BE2C (cell line): ENCODE data around the gene GOLGA1.
"Not testable (repeated sequence)": the region's sequence is repeated elsewhere in the genome, so short reads cannot be mapped to it uniquely, and the experiment has no call there.

Source experiments
- DNase-seq: peaks from one replicate; pipeline ENCODE4 v3.0.0-alpha.2; 2020
- H3K27me3 ChIP-seq: fragments of 250-450 bp; sonication (Bioruptor Pico); 2 replicates; pipeline ENCODE4 v1.5.1; 2020; ENCODE audit warnings: mild to moderate bottlenecking
- H3K36me3 ChIP-seq: fragments of 250-450 bp; sonication (Bioruptor Pico); 2 replicates; pipeline ENCODE4 v1.5.1; 2020; ENCODE audit warnings: mild to moderate bottlenecking
- H3K4me1 ChIP-seq: fragments of 250-450 bp; sonication (Bioruptor Pico); 2 replicates; pipeline ENCODE4 v1.5.1; 2020
- H3K4me3 ChIP-seq: 2 replicates; pipeline ENCODE4 v1.5.1; 2011; ENCODE audit warnings: low read depth, low read length
- H3K9me3 ChIP-seq: fragments of 250-450 bp; sonication (Bioruptor Pico); 2 replicates; pipeline ENCODE4 v1.5.1; 2020
- TF ChIP-seq, protein P1 (sequence below): IDR thresholded peaks from 2 replicates; pipeline ENCODE4 v1.5.1; 2012; ENCODE audit warnings: mild to moderate bottlenecking, low read depth, low read length

The GOLGA1 gene

DNA sequence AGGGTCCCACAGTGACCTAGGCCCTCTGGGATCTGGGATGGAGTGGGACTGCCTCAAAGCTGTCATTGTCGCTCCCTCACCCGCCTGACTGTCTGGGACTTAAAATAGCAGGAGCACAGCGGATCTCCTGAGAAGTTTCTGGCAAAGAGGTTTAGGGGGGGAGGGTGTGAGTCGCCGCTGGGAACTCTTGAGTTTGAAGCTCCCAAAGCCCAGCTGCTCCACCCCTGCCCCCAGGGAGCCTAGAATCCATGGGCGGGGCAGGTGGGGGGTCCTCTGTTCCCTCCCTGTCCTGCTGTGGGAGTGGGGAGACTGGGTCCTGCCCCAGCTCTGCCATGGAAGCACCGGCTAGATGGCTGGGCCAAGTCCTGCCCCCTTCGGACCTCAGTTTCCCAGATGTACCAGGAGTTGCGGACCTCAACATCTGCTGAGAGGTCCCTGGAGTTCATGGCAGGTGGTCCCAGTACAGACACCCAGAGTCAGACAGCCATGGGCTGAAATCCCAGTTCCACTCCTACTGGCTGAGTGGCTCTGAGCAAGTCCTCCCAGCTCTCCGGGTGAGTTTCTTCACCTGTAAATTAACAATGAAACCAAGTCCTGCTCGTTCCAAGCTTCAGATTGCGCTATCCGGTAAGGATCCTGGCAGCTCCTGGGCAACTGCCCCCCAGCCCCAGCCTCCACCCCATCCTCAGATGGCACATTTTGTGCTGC is 88.6 kb downstream of the GOLGA1 start:
- Histone ChIP-seq H3K4me3 (peak overlapping the region; percentile 48; the same call in 1 of the 2 replicates), H3K9me3 (no peaks in the 10 kb centered on the region), H3K36me3 (peaks cover 6% of the 10 kb centered on the region), H3K27me3 (no peaks in the 10 kb centered on the region; the same call in 1 of the 2 replicates), H3K4me1 (no peaks in the 10 kb centered on the region; the same call in 1 of the 2 replicates)
- DNase-seq = no peak
- TF ChIP-seq, protein P1, sequence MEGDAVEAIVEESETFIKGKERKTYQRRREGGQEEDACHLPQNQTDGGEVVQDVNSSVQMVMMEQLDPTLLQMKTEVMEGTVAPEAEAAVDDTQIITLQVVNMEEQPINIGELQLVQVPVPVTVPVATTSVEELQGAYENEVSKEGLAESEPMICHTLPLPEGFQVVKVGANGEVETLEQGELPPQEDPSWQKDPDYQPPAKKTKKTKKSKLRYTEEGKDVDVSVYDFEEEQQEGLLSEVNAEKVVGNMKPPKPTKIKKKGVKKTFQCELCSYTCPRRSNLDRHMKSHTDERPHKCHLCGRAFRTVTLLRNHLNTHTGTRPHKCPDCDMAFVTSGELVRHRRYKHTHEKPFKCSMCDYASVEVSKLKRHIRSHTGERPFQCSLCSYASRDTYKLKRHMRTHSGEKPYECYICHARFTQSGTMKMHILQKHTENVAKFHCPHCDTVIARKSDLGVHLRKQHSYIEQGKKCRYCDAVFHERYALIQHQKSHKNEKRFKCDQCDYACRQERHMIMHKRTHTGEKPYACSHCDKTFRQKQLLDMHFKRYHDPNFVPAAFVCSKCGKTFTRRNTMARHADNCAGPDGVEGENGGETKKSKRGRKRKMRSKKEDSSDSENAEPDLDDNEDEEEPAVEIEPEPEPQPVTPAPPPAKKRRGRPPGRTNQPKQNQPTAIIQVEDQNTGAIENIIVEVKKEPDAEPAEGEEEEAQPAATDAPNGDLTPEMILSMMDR = no peak

DNA sequence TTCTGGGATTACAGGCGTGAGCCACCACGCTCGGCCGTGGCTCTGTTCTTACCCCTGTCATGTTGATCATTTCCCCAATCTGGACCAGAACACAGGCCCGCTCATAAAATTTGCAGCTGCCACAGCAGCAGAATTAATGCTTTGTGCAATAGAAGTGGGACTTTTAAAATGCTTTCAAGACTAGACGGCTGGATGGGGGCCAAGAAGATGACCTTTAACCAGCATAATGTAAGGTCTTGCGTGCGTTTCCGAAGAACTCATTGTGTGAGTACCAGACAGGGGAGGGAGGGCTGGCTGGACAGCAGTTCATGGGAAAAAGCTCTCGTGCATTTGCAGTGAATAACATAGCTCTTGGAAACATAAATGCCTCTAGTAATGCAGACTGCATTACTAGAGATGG is 91.1 kb downstream of the GOLGA1 start:
- TF ChIP-seq, protein P1 = no peak
- H3K4me3 ChIP-seq = no peak overlapping the region
- H3K4me1 ChIP-seq = no peaks in the 10 kb centered on the region; the same call in 1 of the 2 replicates
- H3K27me3 ChIP-seq = no peaks in the 10 kb centered on the region; the same call in 1 of the 2 replicates
- DNase-seq = no peak
- H3K9me3 ChIP-seq = no peaks in the 10 kb centered on the region
- no peaks in the 10 kb centered on the region for H3K36me3 ChIP-seq

DNA sequence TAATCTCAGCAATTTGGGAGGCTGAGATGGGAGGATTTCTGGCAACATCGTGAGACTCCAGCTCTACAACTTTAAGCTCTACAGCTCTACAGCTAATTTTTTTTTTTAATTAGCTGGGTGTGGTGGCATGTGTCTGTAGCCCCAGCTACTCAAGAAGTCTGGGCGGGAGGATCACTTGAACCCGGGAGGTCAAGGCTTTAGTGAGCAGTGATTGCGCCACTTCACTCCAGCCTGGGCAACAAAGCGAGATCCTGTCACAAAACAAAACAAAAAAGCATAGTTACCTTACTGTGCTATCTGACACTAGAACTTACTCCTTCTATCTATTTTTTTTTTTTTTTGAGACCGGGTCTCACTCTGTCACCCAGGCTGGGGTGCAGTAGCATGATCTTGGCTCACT is 93.9 kb downstream of the GOLGA1 start:
- no peaks in the 10 kb centered on the region for H3K9me3 ChIP-seq
- no peaks in the 10 kb centered on the region for H3K27me3 ChIP-seq
- no peaks in the 10 kb centered on the region for H3K36me3 ChIP-seq
- TF ChIP-seq, protein P1 = no peak
- H3K4me3 ChIP-seq = no peak overlapping the region
- DNase-seq = no peak
- no peaks in the 10 kb centered on the region for H3K4me1 ChIP-seq

DNA sequence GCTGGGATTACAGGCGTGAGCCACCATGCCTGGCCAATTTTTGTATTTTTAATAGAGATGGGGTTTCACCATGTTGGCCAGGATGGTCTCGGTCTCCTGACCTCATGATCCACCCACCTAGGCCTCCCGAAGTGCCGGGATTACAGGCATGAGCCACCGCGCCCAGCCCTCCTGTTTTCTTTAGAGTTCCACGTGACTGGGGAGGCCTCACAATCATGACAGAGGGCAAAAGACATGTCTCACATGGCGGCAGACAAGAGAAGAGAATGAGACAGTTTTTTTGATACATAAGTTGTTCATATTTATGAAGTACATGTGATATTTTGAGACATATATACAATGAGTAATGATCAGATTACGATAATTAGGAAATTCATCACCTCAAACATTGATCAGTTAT is 94.4 kb downstream of the GOLGA1 start:
- not testable (repeated sequence) for H3K27me3 ChIP-seq, DNase-seq, H3K4me3 ChIP-seq, H3K36me3 ChIP-seq, H3K9me3 ChIP-seq, H3K4me1 ChIP-seq

DNA sequence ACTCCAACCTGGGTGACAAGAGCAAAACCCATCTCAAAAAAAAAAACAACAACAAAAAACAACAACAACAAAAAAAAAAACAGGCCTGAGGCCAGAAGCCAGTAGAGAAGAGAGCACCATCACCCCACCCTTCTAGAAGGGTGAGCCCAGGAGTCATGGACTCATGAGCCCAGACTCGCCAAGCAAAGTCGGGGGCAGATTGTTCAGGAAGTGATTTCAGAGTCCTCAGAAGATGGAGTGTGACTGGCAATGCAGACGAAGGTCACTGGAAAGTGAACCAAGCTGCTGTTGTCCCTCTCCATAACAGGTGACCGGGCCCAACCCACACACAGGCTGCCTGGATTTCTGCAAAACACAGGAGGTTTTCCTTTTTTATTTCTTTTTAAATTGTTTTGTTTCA is 96.6 kb downstream of the GOLGA1 start:
- Histone ChIP-seq H3K4me3 (no peak overlapping the region), H3K27me3 (no peaks in the 10 kb centered on the region), H3K4me1 (no peaks in the 10 kb centered on the region), H3K36me3 (no peaks in the 10 kb centered on the region), H3K9me3 (no peaks in the 10 kb centered on the region)
- TF ChIP-seq, protein P1 = no peak
- no peak for DNase-seq

DNA sequence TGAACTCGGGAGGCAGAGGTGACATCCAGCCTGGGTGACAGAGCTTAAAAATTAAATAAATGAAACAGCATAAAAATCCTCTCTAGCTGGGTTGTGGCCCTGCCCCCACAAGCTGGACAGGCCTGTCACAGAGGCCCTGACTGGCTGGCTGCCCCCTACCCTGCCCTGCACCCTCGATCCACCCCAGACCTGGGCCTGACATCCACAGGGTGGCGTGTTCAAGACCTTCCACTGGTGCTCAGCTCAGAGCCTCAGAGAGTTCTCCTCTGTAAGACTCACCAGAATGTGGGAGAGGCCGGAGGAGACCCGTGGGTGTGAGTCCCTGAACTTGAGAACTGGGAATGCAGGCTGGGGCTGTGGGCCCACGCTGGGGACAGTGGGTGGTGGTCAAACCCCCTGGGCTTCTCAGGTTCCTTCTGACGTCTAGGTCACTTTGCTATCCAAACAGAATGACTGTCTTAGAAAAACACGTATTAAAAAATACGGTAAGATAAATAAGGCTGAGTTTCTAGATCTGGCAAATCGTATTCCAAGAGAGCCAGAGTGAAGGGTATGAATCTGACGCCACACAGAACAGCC is 97.3 kb downstream of the GOLGA1 start:
- TF ChIP-seq, protein P1 = no peak
- H3K27me3 ChIP-seq = no peaks in the 10 kb centered on the region
- H3K4me3 ChIP-seq = no peak overlapping the region
- no peaks in the 10 kb centered on the region for H3K36me3 ChIP-seq
- H3K9me3 ChIP-seq = no peaks in the 10 kb centered on the region
- H3K4me1 ChIP-seq = no peaks in the 10 kb centered on the region
- DNase-seq = no peak
